GM23248 (cell line): ENCODE results near the gene KLHL8. TPM values are rescaled to one million over a fixed set of nuclear protein-coding genes. Genes with fewer than 3 reads are reported as not detected.
"Not testable (repeated sequence)": the region's sequence is repeated elsewhere in the genome, so short reads cannot be mapped to it uniquely, and the experiment has no call there.

Experiments
- DNase-seq: peaks from one replicate; pipeline ENCODE4 v3.0.0-alpha.2; 2015
- H2AFZ ChIP-seq: fragments of 200-600 bp; sonication (generic); 2 replicates; pipeline ENCODE4 v1.6.1; 2016; ENCODE audit warnings: antibody characterized with exemption
- H3F3A ChIP-seq: fragments of 200-600 bp; sonication (generic); 2 replicates; pipeline ENCODE4 v1.6.1; 2016; ENCODE audit warnings: mild to moderate bottlenecking, antibody characterized with exemption, mixed run types; ENCODE audit not compliant: insufficient read depth
- H3K27ac ChIP-seq: fragments of 200-600 bp; sonication (generic); 2 replicates; pipeline ENCODE4 v1.5.1; 2016; ENCODE audit warnings: mild to moderate bottlenecking
- H3K27me3 ChIP-seq: fragments of 200-600 bp; sonication (generic); replicated peaks from 2 replicates; pipeline ENCODE4 v1.6.1; 2016; ENCODE audit warnings: mild to moderate bottlenecking; ENCODE audit not compliant: insufficient read depth
- H3K36me3 ChIP-seq: fragments of 200-600 bp; sonication (generic); 2 replicates; pipeline ENCODE4 v1.6.1; 2016; ENCODE audit warnings: low read depth, mild to moderate bottlenecking
- H3K4me1 ChIP-seq: fragments of 200-600 bp; sonication (generic); 2 replicates; pipeline ENCODE4 v1.6.1; 2016; ENCODE audit warnings: mild to moderate bottlenecking; ENCODE audit not compliant: insufficient read depth
- H3K4me2 ChIP-seq: fragments of 200-600 bp; sonication (generic); one replicate; pipeline ENCODE4 v1.6.1; 2016; ENCODE audit warnings: mild to moderate bottlenecking; ENCODE audit not compliant: unreplicated experiment
- H3K4me3 ChIP-seq: fragments of 200-600 bp; sonication (generic); 2 replicates; pipeline ENCODE4 v1.5.1; 2016; ENCODE audit warnings: mild to moderate bottlenecking
- H3K79me2 ChIP-seq: fragments of 200-600 bp; sonication (generic); 2 replicates; pipeline ENCODE4 v1.6.1; 2016; ENCODE audit warnings: mild to moderate bottlenecking; ENCODE audit not compliant: insufficient read depth
- H3K9ac ChIP-seq: fragments of 200-600 bp; sonication (generic); 2 replicates; pipeline ENCODE4 v1.6.1; 2016; ENCODE audit warnings: mild to moderate bottlenecking
- H3K9me2 ChIP-seq: fragments of 200-600 bp; sonication (generic); 2 replicates; pipeline ENCODE4 v1.6.1; 2016; ENCODE audit warnings: mixed run types, mild to moderate bottlenecking, moderate library complexity; ENCODE audit not compliant: insufficient read depth
- H3K9me3 ChIP-seq: fragments of 200-600 bp; sonication (generic); one replicate; pipeline ENCODE4 v1.6.1; 2017; ENCODE audit warnings: low read depth
- H4K20me1 ChIP-seq: fragments of 200-600 bp; sonication (generic); 2 replicates; pipeline ENCODE4 v1.6.0; 2016; ENCODE audit not compliant: insufficient read depth
- EZH2 ChIP-seq: fragments of 200-600 bp; sonication (generic); IDR thresholded peaks from 2 replicates; pipeline ENCODE4 v1.6.1; 2018; ENCODE audit warnings: antibody characterized with exemption, mild to moderate bottlenecking; ENCODE audit not compliant: insufficient read depth, poor library complexity, severe bottlenecking
- EZH2phosphoT487 ChIP-seq: fragments of 200-600 bp; sonication (generic); IDR thresholded peaks from 2 replicates; pipeline ENCODE4 v1.6.1; 2018; ENCODE audit warnings: antibody characterized with exemption, moderate library complexity, mild to moderate bottlenecking, low read depth; ENCODE audit not compliant: insufficient read depth
- WGBS, 2 experiments: methylation state at CpG; one replicate each; pipeline ENCODE4 v1.1.6; 2015 to 2017; ENCODE audit warnings: low lambda C conversion rate in 2 of 2, low coverage in 1 of 2; ENCODE audit errors: missing lambda C conversion rate in 2 of 2; 5-methylcytosine and 5-hydroxymethylcytosine counted together
- in situ Hi-C: fragments of 300-500 bp; cut with MboI; formaldehyde crosslinking; loops from 2 replicates; pipeline ENCODE4 v1.15.0; 2020
- polyA plus RNA-seq: library from polyadenylated mRNA; unstranded; fragments of >200 nt; fragmentation: Nextera tagmentation; extraction: Ambion mirVana; gene quantifications from 2 replicates; pipeline ENCODE4 v1.2.1, GENCODE V29; 2016
- total RNA-seq: library from RNA; depleted of rRNA; stranded (reverse); fragments of >200 nt; shearing (Covaris generic); gene quantifications from 2 replicates; pipeline ENCODE4 v1.2.3, GENCODE V29; 2014

KLHL8 gene
- total and polyA plus RNA-seq, 2 experiments from 2014 or later = 7.8 to 7.9 TPM

- no peaks in the 10 kb centered on the region for H3K36me3 ChIP-seq
- no peak for DNase-seq
- in situ Hi-C loops = no loop called here
Observed at GRCh38 chr4:87224141-87224923, 3.9 kb upstream of the KLHL8 start.

GRCh38 chr4:87219632-87220093 is 755 bp downstream of the KLHL8 start:
- Histone ChIP-seq H4K20me1 (no peaks in the 10 kb centered on the region), H3K27me3 (no peaks in the 10 kb centered on the region), H3K27ac (peak overlapping the region; percentile 77), H3K79me2 (peaks cover 46% of the 10 kb centered on the region), H2AFZ (peak overlapping the region; percentile 98), H3K36me3 (no peaks in the 10 kb centered on the region), H3F3A (0 out of 2 replicates have a peak, but pooled peaks cover 5% of the 10 kb centered on the region), H3K9me3 (no peaks in the 10 kb centered on the region), H3K4me3 (peak overlapping the region; percentile 86), H3K9me2 (no peaks in the 10 kb centered on the region), H3K9ac (peak overlapping the region; percentile 90), H3K4me2 (peak overlapping the region; percentile 82), H3K4me1 (no peaks in the 10 kb centered on the region)
- in situ Hi-C loops = no loop called here
- TF ChIP-seq EZH2phosphoT487 (no peak), EZH2 (no peak)
- DNase-seq = peak; percentile 76
- 0 to 1% methylated on average over 19 to 40 of the region's 40 CpGs for WGBS, 2 experiments

More at GRCh38 chr4:87224141-87224923, 3.9 kb upstream of the KLHL8 start:
- Histone ChIP-seq H3K9me3 (no peaks in the 10 kb centered on the region), H3K4me1 (no peaks in the 10 kb centered on the region), H4K20me1 (no peaks in the 10 kb centered on the region), H2AFZ (no peak overlapping the region; the same call in 1 of the 2 replicates), H3K27me3 (no peaks in the 10 kb centered on the region), H3F3A (0 out of 2 replicates have a peak, but pooled peaks cover 5% of the 10 kb centered on the region), H3K4me2 (no peak overlapping the region), H3K79me2 (no peaks in the 10 kb centered on the region), H3K9me2 (no peaks in the 10 kb centered on the region), H3K4me3 (no peak overlapping the region), H3K27ac (no peak overlapping the region), H3K9ac (no peak overlapping the region)
- TF ChIP-seq EZH2phosphoT487 (no peak), EZH2 (no peak)
- WGBS, 2 experiments = 73 to 75% methylated on average over 10 of the region's 10 CpGs

GRCh38 chr4:87217235-87217763 is 3.1 kb downstream of the KLHL8 start:
- H3K9me2 ChIP-seq, H2AFZ ChIP-seq, H3F3A ChIP-seq, H3K36me3 ChIP-seq, H3K9ac ChIP-seq, H3K9me3 ChIP-seq, H4K20me1 ChIP-seq, H3K4me1 ChIP-seq, H3K4me3 ChIP-seq, in situ Hi-C loops, H3K27me3 ChIP-seq, H3K4me2 ChIP-seq, H3K27ac ChIP-seq, DNase-seq: not testable (repeated sequence)
- H3K79me2 ChIP-seq = peaks cover 66% of the 10 kb centered on the region
- WGBS, 2 experiments = 86 to 88% methylated on average over 6 of the region's 6 CpGs

GRCh38 chr4:87216469-87216868 is 3.9 kb downstream of the KLHL8 start:
- H3K9me2 ChIP-seq = no peaks in the 10 kb centered on the region
- in situ Hi-C loops = no loop called here
- H3K4me2 ChIP-seq = no peak overlapping the region
- TF ChIP-seq EZH2 (no peak), EZH2phosphoT487 (no peak)
- no peak overlapping the region for H3K4me3 ChIP-seq
- WGBS, 2 experiments = 91 to 100% methylated on average over 1 of the region's 1 CpG
- H3K9ac ChIP-seq = no peak overlapping the region
- H4K20me1 ChIP-seq = no peaks in the 10 kb centered on the region
- no peaks in the 10 kb centered on the region for H3K27me3 ChIP-seq
- H3K79me2 ChIP-seq = peaks cover 68% of the 10 kb centered on the region
- H3K9me3 ChIP-seq = no peaks in the 10 kb centered on the region
- no peak overlapping the region for H2AFZ ChIP-seq
- H3K36me3 ChIP-seq = no peaks in the 10 kb centered on the region
- H3K27ac ChIP-seq = no peak overlapping the region
- no peaks in the 10 kb centered on the region for H3K4me1 ChIP-seq
- H3F3A ChIP-seq = 0 out of 2 replicates have a peak, but pooled peaks cover 5% of the 10 kb centered on the region
- no peak for DNase-seq
